Mesenteric fat pad (tissue), 1 donor: Measurements from ENCODE around the gene GATB. TPM values are rescaled to one million over a fixed set of nuclear protein-coding genes. Genes with fewer than 3 reads are reported as not detected.

ENCODE experiments used
- DNase-seq: peaks from one replicate; pipeline ENCODE4 v3.0.0-alpha.2; 2020; ENCODE audit warnings: low spot score
- total RNA-seq: library from RNA; stranded (reverse); fragmentation: NEBNext Ultra II Directional; extraction: Animal tissue kit (Norgen Biotek cat#: 25700); gene quantifications from one replicate; pipeline ENCODE4 v1.2.1, GENCODE V29; 2021
- donor health status: DM: yes; HTN: yes; CAD: no.

Gene GATB
- total RNA-seq, 1 donor from 2014 or later, result 16.6 TPM

- no peak for DNase-seq
Observed at GRCh38 chr4:151675411-151675971, 85.3 kb downstream of the GATB start.

GRCh38 chr4:151674804-151675391 lies 85.9 kb downstream of the GATB start:
- DNase-seq, result no peak

- no peak for DNase-seq
Observed at GRCh38 chr4:151673908-151674520, 86.8 kb downstream of the GATB start.

- DNase-seq, result no peak
Observed at GRCh38 chr4:151672996-151673395, 87.8 kb downstream of the GATB start.

GRCh38 chr4:151671541-151672059 lies 89.2 kb downstream of the GATB start:
- no peak for DNase-seq

GRCh38 chr4:151670843-151671242 lies 90.0 kb downstream of the GATB start:
- DNase-seq, result no peak

GRCh38 chr4:151669990-151670389 lies 90.8 kb downstream of the GATB start:
- no peak for DNase-seq

GRCh38 chr4:151668689-151669402 lies 92.0 kb downstream of the GATB start:
- DNase-seq, result no peak

GRCh38 chr4:151667666-151668065 lies 93.1 kb downstream of the GATB start:
- DNase-seq, result no peak

GRCh38 chr4:151667048-151667447 lies 93.8 kb downstream of the GATB start:
- DNase-seq, result no peak

GRCh38 chr4:151666501-151666900 lies 94.3 kb downstream of the GATB start:
- no peak for DNase-seq

GRCh38 chr4:151665785-151666127 lies 95.1 kb downstream of the GATB start:
- DNase-seq, result no peak

GRCh38 chr4:151665022-151665784 lies 95.6 kb downstream of the GATB start:
- DNase-seq, result no peak

GRCh38 chr4:151664289-151664688 lies 96.5 kb downstream of the GATB start:
- no peak for DNase-seq

GRCh38 chr4:151663109-151663508 lies 97.7 kb downstream of the GATB start:
- DNase-seq, result no peak

- no peak for DNase-seq
Observed at GRCh38 chr4:151661873-151662272, 98.9 kb downstream of the GATB start.

- no peak for DNase-seq
Observed at GRCh38 chr4:151660676-151661075, 100.1 kb downstream of the GATB start.

- DNase-seq, result no peak
Observed at GRCh38 chr4:151659601-151660364, 101.0 kb downstream of the GATB start.

GRCh38 chr4:151658959-151659600 lies 101.7 kb downstream of the GATB start:
- no peak for DNase-seq

- no peak for DNase-seq
Observed at GRCh38 chr4:151657896-151658295, 102.9 kb downstream of the GATB start.
